GM18520 (cell line): ENCODE data around the gene AGMAT.

Experiments used
- ATAC-seq: cut with Tn5 transposase; IDR thresholded peaks from one replicate; pipeline ENCODE4 v1.9.1; 2021; ENCODE audit not compliant: unreplicated experiment

AGMAT gene

GRCh38 chr1:15524283-15525049 lies 60.4 kb downstream of the AGMAT start:
- ATAC-seq = peak; percentile 23

- ATAC-seq = no peak
These were observed 60.9 kb downstream of the AGMAT start, which contains the start of gene CASP9 for GRCh38 chr1:15524021-15524282. TSS of gene CASP9 (minus strand) at chr1:15524215. CDS start at chr1:15524200, 15 bp downstream.

GRCh38 chr1:15523104-15524020 lies 61.5 kb downstream of the AGMAT start:
- ATAC-seq = no peak

- no peak for ATAC-seq
These were observed 62.3 kb downstream of the AGMAT start for GRCh38 chr1:15522551-15522950.
